PFSK-1 (cell line): Measurements from ENCODE around the gene AJM1.

Experiments
- POLR2AphosphoS5 ChIP-seq: IDR thresholded peaks from 2 replicates; pipeline ENCODE4 v1.6.1; 2012; ENCODE audit warnings: low read depth, mild to moderate bottlenecking, control low read depth, low read length, moderate library complexity
- SIN3A ChIP-seq: IDR thresholded peaks from 2 replicates; pipeline ENCODE4 v1.6.1; 2012; ENCODE audit warnings: mild to moderate bottlenecking, low read length, moderate library complexity, borderline replicate concordance; ENCODE audit not compliant: insufficient read depth
- TAF1 ChIP-seq: IDR thresholded peaks from 2 replicates; pipeline ENCODE4 v1.6.1; 2012; ENCODE audit warnings: low read length, control low read depth, borderline replicate concordance; ENCODE audit not compliant: insufficient read depth
- TF ChIP-seq, protein P1 (sequence below), 2 experiments: IDR thresholded peaks; 2 replicates each; pipeline versions ENCODE4 v1.6.1 to v1.8.0; 2011 to 2012; ENCODE audit warnings: low read depth in 2 of 2, low read length in 2 of 2, control low read depth in 1 of 2, inconsistent platforms in 1 of 2, mild to moderate bottlenecking in 1 of 2, moderate library complexity in 1 of 2; ENCODE audit not compliant: insufficient read depth in 1 of 2

GRCh38 chr9:136854842-136855460, 12.7 kb downstream of the AJM1 start:
- no peak for TF ChIP-seq POLR2AphosphoS5
- no peak for TF ChIP-seq TAF1
- TF ChIP-seq, protein P1, sequence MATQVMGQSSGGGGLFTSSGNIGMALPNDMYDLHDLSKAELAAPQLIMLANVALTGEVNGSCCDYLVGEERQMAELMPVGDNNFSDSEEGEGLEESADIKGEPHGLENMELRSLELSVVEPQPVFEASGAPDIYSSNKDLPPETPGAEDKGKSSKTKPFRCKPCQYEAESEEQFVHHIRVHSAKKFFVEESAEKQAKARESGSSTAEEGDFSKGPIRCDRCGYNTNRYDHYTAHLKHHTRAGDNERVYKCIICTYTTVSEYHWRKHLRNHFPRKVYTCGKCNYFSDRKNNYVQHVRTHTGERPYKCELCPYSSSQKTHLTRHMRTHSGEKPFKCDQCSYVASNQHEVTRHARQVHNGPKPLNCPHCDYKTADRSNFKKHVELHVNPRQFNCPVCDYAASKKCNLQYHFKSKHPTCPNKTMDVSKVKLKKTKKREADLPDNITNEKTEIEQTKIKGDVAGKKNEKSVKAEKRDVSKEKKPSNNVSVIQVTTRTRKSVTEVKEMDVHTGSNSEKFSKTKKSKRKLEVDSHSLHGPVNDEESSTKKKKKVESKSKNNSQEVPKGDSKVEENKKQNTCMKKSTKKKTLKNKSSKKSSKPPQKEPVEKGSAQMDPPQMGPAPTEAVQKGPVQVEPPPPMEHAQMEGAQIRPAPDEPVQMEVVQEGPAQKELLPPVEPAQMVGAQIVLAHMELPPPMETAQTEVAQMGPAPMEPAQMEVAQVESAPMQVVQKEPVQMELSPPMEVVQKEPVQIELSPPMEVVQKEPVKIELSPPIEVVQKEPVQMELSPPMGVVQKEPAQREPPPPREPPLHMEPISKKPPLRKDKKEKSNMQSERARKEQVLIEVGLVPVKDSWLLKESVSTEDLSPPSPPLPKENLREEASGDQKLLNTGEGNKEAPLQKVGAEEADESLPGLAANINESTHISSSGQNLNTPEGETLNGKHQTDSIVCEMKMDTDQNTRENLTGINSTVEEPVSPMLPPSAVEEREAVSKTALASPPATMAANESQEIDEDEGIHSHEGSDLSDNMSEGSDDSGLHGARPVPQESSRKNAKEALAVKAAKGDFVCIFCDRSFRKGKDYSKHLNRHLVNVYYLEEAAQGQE (IDR thresholded peaks at IDR 0.05; ENCODE audit: insufficient read depth in 1 of 2, low read depth in 2 of 2, low read length in 2 of 2), result no peak
- TF ChIP-seq SIN3A, result no peak
